Right hindlimb (tissue), 1 donor: ENCODE data around the gene CDC45.

Experiments used
- DNase-seq: peaks from one replicate; pipeline ENCODE4 v3.0.0-alpha.2; 2018

Gene CDC45

DNA sequence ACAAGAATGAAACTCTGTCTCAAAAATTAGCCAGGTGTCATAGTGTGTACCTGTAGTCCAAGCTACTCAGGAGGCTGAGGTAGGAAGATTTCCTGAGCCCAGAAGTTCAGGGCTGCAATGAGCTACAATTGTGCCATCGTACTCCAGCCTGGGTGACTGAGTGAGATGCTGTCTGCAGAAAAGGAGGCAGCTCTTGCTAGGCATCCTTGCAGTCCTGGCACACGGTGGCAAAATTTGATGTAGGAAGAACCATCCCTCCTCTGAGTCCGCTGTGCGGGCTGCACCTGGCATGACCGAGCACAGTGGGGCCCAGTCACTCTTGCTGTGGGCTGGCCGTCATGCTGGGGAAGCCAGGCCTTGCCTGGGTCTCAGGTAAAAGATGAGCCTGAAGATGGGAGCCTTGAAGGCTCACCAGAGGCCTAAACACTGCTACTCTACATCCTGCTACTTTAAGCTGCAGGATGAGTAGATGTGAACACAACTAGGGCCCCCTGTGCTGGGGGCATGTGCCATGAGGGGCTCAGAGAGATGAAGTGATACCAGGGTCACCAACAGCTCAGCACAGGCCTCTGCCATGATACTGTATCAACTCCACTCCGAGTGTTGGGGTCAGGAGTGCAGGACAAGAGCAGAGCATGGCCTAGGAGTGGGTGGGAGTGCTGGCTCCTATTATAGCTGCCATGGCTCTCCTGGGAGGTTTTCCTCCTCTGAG, 18.6 kb downstream of the CDC45 start:
- no peak for DNase-seq

DNA sequence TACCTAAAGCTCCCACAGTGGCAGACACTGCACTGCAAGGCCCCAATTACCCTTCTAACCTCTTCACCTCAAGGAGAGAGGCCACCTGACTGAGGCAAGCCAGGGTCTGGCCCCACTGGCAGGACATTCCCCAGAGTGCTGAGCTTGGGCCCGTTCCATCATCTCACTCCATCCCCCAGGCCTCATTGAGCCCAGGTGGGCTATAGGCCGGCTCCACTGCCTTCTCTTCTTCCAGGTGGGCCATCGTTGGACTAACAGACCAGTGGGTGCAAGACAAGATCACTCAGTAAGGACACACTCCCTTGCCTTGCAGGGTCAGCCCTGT, 19.1 kb downstream of the CDC45 start:
- no peak for DNase-seq

DNA sequence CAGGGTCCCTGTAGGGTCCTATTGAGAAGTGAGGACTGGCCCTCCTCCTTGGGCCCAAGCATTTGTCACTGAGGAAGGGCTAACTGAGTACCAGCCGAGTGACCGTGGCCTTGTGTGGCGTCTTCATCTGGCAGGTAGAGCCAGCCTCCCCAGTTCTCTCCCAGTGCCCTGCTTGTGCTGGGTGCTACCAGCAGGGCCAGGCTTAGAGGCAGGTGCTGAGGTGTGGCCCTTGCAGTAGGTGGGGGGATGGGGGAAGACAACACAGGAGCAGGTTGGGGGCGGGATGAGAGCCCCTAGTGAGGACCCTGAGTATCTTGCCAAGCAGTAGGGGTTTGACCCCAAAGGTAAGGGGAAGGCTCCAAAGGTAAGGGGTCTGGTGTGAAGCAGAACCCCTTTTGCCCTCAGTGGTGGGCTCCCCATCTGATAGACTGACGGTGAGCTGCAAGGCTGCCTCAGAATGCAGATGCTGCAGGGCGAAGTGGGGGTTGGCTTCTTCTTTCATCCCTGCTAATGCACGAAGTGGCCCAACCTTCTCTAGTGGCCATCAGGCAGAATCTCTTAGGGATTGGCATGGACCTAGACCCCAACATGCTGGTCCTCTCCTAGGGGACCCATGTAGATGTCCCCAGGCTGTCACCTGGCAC, 19.6 kb downstream of the CDC45 start:
- DNase-seq = no peak

DNA sequence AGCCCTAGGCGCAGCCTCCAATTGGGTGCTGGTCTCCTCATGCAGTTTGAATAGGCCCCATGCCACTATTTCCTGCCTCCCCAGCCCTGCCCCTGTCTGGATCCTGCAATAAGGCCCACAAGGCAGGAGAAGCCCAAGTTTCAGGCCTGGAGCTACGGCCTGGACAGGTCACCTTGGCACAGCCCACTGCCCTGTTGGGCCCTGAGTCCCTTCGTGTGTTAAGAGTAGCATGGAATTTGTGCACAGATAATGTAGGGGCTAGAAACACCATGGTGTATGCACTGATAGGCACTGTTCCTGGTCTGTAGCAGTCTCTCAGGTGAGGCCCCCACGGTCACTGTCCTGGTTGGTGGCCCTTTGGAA, 20.1 kb downstream of the CDC45 start:
- DNase-seq = no peak

DNA sequence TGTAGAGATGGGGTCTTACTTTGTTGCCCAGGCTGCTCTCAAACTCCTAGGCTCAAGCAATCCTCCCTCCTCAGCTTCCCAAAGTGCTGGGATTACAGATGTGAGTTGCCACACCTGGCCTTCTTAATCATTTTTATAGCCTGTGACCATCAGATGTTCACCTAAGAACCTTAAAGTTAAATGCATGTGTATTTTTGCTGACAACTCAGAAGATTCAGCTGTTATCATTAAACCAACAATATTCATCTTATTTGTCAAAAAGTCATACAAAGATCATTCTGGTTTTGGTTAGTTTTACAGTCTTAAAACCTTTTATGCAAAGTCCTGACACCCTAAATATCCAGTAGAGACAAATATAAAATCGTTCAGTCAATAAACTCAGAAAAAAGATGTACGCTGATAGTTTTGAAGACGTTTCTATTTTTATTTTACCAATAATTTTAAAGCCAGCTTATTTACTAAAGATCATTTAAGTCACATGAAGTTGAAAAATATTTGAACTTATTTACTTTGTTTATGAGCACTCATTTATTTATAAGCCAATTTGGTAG, 22.3 kb downstream of the CDC45 start:
- no peak for DNase-seq

DNA sequence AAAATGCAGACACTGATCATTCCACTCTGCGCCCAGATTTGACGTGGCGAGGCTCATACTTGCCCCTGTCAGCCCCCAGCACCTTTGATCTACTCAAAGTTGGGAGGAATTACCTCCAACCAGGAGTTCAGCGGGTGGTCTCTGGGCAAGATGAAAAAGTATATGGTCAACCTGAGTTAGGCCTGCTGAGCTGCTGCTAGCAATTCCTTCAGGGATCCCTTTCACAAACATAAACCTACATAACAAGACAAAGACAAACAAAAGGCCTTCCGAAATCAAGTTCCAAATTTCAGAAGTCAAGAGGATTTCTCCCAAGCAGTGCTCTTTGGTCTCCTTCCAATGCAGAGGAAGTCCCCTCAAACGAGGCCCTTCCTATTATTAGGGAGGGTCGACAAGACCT, 23.6 kb downstream of the CDC45 start:
- DNase-seq = no peak

DNA sequence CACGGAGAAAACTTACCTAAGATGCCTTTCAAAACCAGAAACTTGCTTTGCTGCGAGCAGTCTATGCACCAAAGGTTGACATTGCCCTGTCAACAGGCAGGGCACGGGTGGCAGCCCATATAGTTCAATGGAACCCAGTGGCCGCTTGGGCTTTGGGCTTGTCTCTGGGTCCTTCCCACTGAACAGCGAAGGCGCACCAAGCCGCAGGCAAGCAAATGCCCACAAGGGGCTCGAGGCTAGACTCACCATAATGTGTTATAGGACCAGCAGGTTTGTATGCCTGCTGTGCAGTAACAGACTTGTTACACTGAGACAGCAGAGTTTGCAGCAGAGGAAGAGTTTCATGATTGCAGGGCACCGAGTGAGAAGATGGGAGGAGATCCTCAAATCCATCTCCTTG, 24.1 kb downstream of the CDC45 start:
- no peak for DNase-seq

DNA sequence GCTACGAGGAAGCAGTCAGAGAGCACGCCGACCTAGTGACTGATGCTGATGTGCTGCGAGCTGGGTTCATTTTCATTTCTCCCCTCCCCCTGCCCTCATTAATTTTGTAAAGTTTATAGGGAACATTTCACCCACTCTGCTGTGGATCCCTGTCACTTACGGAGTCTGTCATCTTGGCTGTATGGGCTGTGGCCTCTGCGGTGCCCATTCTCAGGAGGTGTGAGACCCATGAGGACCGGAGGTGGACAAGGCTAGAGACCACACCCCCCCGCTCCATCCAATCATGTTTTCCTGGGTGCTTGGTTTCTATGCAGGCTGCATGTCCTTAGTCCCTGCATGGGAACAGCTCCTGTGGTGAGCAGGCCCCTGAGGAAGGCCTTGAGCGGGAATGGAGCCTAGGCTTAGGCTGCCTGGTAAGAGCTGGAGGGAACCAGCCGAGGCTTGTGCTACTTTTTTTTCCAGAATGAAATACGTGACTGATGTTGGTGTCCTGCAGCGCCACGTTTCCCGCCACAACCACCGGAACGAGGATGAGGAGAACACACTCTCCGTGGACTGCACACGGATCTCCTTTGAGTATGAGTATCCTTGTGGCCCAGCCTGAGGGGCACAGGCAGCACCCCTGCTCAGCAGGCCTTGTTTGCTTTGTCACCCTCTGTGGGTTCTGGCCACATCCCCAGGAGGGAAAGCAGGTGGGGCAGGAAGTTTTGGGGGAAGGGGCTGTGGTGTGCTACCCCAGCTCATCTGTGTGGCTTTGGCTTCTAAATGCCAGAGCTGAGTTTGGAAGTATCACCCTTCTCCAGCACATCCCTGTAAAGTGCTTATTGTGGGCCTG, 25.4 kb downstream of the CDC45 start:
- DNase-seq = no peak

DNA sequence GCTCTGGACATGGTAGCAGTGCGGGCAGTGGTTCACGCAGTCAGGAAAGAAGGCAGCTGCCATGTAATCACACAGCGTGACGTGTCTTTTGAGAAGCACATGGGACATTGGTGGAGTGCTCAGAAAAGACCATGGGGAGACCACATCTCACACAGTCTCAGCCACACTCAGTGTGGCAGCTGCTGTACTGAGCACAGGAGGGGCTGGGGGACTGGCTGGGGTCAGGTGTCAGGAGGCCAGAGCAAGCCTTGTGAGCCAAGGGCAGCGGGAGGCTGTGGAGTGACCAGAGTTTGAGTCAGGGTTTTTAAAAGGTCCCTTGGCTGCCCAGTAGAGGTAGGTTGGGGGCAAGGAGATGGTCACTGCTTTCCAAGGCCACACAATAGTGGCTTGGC, 26.0 kb downstream of the CDC45 start:
- DNase-seq = no peak

DNA sequence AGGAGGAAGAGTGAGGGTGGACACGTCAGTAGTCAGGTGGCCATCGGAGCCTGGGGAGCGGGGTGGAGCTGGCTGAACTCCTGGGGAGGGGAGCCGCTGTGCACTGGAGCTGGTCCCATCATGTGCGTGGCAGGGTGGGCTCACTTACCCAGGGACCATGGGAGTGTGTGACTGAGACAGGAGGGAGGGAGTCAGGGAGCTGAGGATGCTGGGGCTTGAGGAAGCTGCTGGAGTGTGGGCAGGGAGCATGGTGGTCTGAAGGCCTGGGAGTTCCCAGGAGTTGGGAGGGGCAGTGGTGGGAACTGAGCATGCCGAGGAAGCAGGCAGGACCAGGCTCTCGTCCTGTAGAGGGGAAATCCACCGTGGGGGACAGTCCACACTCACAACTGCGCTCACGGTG, 26.5 kb downstream of the CDC45 start:
- DNase-seq = no peak

DNA sequence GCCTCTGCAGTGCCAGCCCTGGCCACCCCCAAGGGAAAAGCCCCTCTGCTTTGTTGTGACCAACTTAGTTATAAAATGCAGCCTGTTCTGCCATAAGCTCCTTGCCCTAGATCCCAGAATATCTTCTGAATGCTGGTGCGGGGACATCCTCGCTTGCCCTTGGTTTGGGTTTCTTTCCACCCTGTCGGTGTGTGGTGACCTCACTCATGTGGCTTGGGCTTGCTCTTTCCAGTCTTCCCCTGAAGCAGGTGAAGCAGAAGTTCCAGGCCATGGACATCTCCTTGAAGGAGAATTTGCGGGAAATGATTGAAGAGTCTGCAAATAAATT, 27.8 kb downstream of the CDC45 start:
- no peak for DNase-seq

DNA sequence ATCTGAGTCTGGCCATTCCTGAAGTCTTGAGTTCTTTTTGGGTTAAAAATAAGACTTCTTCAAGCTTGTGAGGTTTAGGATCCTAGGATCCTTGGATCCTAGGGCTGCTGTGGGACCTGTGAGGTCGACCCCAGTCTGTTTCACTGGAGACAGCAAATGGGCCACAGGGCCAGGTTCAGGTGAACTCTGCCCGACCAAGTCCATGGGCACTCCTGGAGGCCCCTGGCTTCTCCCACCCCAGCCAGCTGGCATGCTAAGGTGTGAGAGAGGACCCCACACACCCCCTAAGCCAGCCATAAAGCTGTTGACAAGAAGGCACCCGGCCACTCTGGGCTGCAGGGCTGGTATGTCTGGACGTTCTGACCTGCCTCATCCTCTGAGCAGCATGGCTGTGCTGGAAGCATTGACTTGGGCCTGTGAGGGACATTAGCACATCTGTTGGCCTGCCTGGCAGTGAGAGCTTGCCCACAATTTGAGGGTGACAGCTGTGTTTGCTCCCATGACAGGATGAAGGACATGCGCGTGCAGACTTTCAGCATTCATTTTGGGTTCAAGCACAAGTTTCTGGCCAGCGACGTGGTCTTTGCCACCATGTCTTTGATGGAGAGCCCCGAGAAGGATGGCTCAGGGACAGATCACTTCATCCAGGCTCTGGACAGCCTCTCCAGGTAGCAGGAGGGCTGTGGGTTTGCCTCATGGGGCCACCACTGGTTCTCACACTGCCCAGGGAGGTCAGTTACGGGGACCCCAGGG, 28.5 kb downstream of the CDC45 start:
- no peak for DNase-seq

DNA sequence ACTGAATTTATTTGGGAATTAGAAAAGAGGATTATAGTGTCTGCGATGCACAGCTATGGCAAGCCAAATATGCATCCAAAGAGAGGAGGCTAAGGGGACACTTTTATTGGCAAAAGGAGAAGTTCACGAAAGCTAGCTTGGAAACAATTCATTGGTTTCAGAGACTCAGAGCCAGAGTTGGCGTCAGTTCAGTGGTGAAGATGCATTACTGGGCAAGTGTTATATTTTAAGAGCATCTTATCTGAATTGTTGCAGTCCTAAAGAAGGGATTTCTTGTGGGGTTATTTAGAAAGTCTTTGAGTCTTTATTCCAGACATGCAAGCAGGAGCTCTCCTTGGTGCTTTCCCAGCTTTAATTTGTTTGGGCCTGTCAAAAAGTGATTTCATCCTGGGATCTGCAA, 29.5 kb downstream of the CDC45 start:
- DNase-seq = no peak

DNA sequence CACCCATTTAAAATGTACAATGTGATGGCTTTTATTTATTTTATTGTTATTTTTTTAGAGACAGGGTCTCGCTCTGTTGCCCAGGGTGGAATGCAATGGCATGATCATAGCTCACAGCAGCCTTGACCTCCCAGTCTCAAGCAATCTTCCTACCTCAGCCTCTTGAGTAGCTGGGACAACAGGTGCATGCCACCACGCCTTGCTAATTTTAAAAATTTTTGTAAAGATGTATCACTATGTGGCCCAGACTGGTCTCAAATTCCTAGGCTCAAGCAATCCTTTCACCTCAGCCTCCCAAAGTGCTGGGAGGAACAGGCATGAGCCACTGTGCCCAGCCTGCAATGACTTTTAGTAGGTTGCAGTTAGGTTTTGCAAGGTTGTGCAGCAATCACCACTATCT, 30.2 kb downstream of the CDC45 start:
- DNase-seq = no peak

DNA sequence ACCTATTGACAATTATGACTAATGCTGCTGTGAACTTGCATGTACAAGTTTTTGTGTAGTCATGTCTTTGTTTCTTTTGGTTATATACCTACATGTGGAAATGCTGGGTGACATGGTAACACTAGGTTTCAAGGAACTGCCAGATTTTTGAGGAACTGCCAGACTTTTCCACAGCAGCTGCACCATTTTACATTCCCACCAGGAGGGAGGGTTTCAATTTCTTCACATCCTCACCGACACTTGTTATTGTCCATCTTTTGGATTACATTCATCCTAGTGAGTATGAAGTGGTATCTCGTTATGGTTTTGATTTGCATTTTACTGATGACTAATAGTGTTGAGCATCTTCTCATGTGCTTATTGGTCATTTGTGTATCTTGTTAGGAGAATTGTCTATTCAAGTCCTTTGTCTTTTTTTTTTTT, 31.2 kb downstream of the CDC45 start:
- DNase-seq = no peak

DNA sequence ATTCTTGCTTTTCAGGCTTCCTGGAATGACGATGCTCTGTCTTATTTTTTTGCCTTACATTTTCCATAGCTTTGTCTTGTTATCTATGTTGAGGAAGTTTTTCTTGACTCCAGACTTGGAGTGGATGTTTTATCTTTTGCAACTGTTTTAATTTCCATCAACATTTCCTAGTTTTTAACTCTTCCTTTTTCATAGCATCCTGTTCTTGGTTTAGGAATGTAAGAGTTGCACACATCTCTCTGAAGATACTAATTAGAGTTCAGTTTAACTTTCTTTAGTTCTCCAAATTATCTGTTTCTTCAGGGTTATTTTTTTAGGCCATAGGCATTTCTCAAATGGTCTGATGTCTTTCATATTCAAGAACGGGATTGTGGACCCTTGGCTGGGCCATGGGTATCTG, 34.1 kb downstream of the CDC45 start:
- no peak for DNase-seq

DNA sequence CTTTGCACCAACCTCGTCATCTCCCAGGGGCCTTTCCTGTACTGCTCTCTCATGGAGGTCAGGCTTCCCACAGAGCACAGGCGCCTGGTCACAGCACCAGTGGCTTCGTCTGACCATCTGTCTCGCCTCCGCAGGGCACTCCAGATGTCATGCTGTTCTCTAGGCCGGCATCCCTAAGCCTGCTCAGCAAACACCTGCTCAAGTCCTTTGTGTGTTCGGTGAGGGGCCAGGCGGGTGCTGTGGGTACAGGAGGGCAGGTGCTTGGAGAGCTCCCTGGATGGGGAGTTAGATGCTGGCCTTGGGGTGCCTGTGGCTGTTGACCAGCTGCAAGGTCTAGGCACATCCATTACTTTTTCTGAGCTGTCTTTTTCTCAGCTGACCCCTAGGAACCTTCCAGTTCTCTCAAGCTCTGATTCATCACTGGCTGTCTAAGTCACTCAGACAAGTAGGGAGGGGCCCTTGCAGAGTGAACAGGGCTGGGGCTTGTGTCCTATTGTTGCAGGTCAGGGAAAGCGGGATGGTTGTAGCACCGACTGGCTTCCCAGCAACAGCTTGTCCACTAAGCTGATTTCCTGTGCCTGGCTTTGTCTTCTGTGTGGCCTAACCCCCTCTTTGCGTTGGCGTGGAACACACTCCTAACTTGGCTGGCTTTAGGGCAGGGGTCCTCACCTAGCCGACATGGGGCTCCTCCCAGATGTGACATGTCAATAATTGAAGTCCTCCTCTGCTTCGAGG, 35.3 kb downstream of the CDC45 start:
- no peak for DNase-seq

DNA sequence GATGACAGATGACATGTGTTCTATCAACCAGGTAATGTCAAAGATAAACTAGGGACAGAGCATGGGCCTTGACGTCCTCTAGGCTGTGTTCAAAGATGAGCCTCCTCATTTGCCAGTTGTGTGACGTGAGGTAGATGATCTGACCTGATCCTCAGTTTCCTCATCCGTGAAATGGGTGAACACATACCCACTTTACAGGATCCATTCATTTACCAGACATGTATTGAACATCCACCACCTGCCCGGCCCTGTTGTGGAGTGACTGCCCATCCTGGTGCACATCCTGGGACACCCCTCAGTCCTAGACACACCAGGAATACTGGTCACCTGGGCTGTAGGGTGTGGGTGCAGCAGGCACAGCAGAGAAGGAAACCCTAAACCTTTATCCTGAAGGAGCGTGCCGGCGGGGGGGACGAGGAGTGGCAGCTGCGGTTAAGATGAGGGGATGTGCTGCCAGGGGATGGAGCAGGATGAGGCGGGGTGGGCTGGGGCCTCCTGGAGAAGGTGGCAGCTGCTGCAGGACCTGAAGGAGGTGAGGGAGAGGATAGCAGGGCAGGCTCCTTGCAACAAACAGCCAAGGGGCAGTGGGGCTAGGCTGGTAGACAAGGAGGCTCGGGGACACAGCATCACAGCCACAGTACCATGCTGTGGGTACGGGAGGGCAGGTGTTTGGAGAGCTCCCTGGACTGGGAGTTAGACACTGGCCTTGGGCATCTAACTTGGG, 36.1 kb downstream of the CDC45 start:
- DNase-seq = no peak

DNA sequence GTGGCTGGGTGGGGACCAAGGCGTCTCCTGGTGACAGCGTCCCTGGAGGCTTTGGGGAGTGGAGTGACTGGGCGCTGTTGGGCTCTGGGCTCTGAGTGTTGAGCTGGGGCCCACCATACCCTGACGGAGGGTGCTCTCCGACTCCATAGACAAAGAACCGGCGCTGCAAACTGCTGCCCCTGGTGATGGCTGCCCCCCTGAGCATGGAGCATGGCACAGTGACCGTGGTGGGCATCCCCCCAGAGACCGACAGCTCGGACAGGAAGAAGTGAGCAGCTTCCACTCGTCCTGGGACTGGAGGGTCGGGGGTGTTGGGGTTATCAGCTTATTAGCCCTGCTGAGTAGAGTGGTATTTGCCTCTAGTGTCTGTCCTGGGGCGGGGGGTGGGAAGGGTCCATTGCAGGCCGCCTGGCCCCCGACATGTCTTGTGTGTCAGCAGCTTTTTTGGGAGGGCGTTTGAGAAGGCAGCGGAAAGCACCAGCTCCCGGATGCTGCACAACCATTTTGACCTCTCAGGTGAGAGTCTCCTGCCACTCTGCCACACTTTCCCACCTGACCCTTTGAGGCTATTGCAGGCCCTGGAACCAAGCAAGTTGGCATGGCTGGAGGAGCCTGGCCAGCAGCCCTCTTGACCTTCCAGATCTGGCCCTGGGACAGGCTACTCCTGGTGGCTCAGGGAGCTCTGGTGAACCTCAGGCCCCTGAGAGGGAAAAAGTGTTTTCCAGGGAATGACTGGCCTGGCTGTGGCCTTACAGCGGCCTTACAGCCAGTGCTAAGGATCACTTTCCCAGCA, 36.9 kb downstream of the CDC45 start:
- DNase-seq = no peak

DNA sequence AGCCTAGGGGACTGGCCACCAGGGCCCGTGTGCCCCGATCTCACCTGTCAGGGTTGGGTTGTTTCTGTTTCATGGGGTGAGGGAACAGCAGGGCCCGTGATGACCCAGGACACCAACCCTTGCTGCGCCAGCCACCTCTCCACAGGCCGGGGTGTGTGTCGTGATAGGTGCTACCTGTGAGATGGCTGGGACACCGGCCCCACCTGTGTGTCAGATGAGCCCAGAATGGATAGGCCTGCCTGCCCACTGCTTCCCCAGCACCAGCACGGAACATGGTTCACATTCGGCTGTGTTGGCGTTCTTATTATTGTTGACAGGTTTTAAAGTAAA, 37.4 kb downstream of the CDC45 start:
- no peak for DNase-seq

DNA sequence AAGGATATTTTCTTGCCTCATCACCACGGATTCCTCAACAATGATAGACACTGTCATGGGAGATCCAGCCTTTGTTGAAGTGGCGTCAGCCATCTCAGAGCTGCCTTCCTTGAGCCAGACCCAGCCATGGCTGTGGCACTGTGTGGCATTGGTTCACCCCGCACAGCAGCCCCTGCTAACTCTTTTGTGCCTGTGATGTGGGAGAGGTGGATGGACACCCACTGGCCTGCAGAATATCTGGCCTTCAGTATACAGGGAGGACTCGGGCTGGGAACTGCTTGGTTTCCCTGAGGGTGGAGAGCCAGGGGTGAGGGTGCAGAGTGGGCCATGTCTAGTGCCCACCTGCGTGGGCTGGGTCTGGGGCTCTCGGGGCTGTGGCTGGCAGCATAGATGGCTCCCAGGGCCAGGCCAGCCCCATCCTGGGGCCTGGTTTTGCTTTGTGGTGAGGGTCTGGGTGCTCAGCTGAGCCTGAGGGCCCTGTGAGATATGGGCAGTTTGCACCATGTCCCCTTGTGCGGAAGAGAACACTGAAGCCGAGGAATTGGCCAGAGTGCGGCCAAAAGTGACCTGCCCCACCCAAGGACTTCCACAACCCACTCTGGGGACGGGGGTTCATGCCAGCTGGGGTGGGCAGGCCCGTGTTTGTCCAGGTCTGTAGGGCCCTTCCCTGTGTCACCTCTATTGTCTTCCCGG, 38.3 kb downstream of the CDC45 start:
- DNase-seq = no peak
